Non-pigmented ciliary epithelial cell (primary cell): ENCODE results near the gene CLSTN3.
"Not testable (repeated sequence)": the region's sequence is repeated elsewhere in the genome, so short reads cannot be mapped to it uniquely, and the experiment has no call there.

Source experiments
- DNase-seq: peaks from one replicate; pipeline ENCODE4 v3.0.0-alpha.2; 2010; ENCODE audit warnings: low read depth

The CLSTN3 gene

DNA sequence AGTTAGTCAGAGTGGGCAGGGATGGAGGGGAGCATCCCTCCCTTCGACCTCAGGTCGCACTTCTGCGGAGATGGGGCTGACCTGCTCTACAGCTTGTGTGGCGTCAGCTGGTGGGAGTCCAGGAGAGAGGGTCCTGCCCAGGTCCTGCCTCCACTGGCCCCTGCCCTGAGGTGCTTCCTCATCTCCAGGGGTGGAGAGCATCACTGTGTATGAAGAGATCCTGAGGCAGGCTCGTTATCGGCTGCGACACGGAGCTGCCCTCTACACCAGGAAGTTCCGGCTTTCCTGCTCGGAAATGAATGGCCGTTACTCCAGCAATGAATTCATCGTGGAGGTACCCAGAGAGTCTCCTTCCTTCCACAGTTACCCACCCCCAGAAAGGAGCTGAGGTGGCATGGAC, 20.2 kb downstream of the CLSTN3 start:
- DNase-seq: no peak

DNA sequence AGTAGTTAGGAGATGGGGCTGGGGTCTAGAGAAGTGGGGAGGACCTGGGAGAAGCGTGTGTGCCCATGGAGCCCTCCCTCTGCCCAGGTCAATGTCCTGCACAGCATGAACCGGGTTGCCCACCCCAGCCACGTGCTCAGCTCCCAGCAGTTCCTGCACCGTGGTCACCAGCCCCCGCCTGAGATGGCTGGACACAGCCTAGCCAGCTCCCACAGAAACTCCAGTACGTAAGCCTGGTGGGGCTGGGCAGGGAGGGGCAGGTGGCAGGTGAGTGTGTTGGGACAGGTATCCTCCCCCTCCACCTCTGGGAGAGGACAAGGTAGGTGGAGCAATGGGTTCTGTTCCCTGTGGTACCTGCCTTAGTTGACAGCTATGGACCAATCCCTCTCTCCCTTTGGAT, 20.7 kb downstream of the CLSTN3 start:
- no peak for DNase-seq

- DNase-seq: no peak
Observed at GRCh38 chr12:7151532-7151931, 21.4 kb downstream of the CLSTN3 start.

- no peak for DNase-seq
Observed at GRCh38 chr12:7152818-7153217, 22.6 kb downstream of the CLSTN3 start.

DNA sequence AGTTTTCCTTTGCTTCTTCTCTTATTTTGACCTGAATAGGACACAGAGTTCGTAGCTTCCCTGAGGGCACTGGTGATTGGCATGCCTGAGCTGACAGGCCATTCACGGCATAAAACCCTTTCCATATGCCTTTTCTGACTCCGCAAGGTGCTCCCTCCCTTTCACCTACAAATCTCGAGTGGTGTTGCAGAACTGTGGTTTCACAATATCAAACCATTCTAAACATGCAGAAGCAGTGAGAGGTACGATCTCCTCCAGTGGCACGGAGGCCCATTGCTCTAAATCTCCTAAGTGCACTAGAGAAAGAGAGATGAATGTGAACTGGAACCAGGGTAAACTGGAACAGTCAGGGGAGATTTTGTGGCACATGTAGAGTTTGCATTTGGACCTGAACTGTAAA, 23.9 kb downstream of the CLSTN3 start:
- no peak for DNase-seq

DNA sequence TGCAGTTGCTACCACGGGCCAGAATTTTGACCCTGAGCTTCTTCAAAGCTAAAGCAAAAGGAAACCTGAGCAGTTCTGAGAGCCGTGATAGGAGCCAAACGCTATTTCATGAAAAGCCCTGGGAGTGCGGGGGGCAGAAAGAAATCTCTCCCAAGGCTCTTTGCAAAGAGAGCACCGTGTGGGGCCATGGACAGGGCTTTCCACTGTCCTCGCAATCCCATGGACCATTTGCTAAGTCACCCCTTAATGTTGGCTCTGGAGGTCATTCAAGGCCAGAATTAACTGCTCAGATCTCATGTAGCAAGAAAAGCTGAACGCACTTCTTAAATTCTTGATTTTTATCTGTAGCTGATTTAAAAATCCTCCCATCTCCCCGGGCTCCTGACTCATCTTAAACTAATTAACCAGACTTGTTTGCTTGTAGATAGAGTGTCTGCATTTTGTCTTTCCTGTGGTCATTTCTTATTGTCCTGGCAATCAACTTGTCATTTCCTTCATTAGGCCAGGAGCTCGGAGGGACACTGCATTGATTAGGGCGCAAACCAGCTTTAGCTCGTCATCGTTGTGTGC, 24.8 kb downstream of the CLSTN3 start:
- DNase-seq: no peak

DNA sequence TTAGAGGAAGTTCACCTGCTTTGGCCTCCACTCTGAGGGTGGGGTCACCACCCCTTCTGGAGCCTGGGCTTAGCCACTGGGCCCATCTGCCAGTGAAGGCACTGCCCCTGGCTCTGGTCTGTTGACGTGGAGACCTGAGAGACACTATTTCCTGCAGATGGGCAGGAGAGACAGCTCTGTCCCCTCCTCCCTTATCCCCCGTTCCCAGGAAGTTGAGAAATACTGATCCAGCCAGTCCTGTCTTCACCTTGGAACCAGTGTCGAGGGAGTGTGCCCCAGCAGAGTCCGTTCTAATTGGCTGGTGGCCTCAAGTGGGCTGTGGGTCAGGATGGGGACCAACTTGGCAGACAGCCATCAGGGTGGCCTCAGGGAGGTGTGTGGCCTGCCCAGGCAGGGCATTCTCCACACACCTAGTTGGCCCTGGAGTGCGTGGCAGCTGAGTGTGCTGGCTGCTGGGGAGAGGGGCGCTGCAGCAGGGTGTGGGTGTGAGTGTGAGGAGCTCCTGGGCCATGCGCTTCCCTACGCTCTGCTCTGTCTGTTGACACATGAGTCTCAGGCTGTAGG, 25.4 kb downstream of the CLSTN3 start:
- no peak for DNase-seq

- DNase-seq: no peak
Observed at GRCh38 chr12:7156259-7157197, 26.4 kb downstream of the CLSTN3 start.

GRCh38 chr12:7157391-7157790, 27.2 kb downstream of the CLSTN3 start:
- DNase-seq: no peak

GRCh38 chr12:7158781-7159609, 28.8 kb downstream of the CLSTN3 start:
- DNase-seq: no peak

- no peak for DNase-seq
Observed at GRCh38 chr12:7160183-7160582, 30.0 kb downstream of the CLSTN3 start.

- no peak for DNase-seq
Observed at GRCh38 chr12:7161327-7161726, 31.2 kb downstream of the CLSTN3 start.

- no peak for DNase-seq
Observed at GRCh38 chr12:7161811-7162210, 31.6 kb downstream of the CLSTN3 start.

DNA sequence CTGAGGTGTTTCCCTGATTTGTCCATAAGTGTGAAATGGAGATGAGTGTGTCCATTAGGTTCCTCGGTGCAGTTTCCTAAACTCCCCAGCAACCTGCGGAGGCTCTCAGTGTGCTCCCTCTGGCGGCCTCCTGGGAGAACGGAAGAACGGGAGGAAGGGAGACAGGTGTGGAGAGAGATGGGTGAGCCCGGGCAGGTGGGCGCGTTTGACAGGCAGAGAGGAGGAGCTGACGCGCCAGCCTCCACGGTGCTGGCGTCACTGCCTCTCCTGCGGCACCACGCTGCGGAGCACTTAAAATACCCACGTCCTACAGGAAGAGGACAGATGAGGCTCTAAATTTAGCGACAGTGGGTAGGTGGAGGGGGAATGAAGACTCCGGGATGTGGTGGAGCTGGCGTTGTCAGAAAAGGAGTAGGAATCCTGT, 32.5 kb downstream of the CLSTN3 start:
- DNase-seq: no peak

GRCh38 chr12:7169951-7170350, 39.8 kb downstream of the CLSTN3 start:
- DNase-seq: no peak

GRCh38 chr12:7171854-7172253, 41.7 kb downstream of the CLSTN3 start:
- no peak for DNase-seq

- DNase-seq: no peak
Observed at GRCh38 chr12:7175493-7175892, 45.3 kb downstream of the CLSTN3 start.

- DNase-seq: no peak
Observed at GRCh38 chr12:7176595-7176994, 46.4 kb downstream of the CLSTN3 start.

- no peak for DNase-seq
Observed at GRCh38 chr12:7178481-7178880, 48.3 kb downstream of the CLSTN3 start.

DNA sequence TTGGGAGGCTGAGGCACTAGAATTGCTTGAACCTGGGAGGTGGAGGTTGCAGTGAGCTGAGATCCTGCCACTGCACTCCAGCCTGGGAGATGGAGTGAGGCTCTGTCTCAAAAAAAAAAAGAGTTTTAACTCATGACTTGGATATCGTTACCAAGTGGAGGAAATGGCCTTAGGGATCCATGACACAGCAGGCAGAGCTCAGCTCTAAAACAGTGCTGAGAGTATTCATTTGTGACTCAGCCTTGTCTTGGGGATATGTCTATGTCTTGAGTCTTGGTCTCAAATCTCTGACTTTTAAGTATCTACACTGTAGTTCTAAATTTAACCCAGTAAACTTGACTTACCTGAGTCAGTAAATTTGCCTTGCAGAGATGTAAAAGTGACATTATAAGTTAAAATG, 50.5 kb downstream of the CLSTN3 start:
- no peak for DNase-seq

DNA sequence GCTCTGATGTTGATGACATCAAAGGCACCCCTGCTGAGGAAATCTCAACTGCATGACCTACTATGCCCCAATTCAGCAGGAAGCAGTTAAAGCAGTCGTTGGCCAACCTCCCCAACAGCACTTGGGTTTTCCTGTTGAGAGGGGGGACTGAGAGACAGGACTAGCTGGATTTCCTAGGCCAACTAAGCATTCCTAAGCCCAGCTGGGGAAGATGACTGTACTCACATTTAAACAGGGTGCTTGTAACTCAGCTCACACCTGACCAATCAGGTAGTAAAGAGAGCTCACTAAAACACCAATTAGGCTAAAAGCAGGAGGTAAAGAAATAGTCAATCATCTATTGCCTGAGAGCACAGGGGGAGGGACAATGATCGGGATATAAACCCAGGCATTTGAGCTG, 55.9 kb downstream of the CLSTN3 start:
- DNase-seq: not testable (repeated sequence)
